ENCODE data around the gene ZNF491.
"Not testable (repeated sequence)": the region's sequence is repeated elsewhere in the genome, so short reads cannot be mapped to it uniquely, and the experiment has no call there.

The ZNF491 gene

DNA sequence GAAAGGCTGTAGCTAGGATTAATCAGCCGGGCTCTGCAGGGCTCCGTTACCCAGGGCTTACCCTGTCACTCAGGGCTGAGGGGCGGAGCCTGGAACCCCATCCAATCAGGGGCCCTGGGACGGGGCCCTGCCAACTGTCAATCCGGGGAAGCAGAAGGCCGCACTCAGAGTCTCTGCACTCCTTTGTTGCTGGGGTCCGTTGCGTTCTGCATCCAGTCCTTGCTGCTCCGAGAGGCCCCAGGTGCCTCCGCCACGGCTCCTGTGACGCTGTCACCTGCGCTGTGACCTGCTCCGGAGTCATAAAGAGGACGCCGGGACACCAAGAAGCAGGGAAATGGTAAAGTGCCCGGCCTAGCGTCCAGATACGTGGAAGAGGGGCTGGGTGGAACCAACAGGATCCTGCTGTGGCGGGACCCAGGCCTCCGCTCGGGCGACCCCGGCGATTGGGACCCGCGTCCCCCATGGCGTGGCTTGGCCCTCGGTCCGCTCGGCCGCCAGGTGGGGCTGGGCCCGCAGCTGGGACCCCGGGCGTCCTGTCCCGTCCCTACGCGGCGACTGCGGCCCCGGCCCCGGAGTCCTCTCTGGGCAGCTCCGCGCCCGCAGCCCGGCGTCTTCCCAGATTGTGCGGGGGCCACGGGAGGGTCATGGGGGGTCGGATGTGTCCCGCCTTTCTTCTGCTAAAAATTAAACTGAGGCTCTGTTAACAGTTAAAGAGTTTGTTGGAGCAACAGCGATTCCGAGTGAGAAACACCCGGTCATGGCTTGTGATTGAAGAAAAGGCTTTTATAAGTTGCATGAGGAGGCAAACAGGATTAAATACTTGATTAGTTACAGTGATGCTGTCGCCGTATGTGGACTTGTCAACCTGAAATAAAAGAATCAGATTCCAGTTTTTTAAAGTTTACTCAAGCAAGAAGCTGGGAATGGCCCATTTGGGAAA, at the start of gene ZNF491:
Gene ZNF491 (plus strand): TSS at position 133 of the 940 bp plus-strand sequence. CDS start 7,431 bp downstream, outside the sequence.
- DNase-seq: peak; percentile 83

DNA sequence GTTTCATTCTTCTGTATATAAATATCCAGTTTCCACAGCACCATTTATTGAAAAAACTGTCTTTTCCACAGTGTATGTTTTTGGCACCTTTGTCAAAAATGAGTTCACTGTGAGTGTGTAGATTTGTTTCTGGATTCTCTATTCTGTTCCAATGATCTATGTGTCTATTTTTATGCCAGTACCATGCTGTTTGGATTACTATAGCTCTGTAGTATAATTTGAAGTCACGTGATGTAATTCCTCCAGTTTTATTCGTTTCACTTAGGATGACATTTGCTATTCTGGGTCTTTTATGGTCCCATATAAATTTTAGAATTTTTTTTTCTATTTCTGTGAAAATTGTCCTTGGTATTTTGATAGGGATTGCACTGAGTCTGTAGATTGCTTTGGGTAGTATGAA, 48.6 kb upstream of the ZNF491 start:
- no peak for DNase-seq

DNA sequence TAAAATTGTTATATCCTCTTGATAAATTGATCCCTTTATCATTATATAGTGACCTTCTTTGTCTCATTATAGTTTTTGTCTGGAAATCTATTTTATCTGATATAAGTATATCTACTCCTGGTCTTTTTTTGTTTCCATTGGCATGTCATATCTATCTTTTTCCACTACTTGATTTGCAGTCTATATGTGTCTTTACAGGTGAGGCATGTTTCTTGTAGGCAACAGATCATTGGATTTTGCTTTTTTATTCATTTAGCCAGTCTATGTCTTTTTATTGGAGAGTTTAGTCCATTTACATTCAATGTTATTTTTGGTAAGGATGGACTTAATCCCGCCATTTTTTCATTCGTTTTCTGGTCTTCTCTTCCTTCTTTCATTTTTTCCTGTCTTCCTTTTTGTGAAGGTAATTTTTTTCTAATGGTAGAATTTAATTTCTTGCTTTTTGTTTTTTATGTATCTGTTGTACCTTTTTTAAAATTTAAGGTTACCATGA, 46.0 kb upstream of the ZNF491 start:
- no peak for DNase-seq

DNA sequence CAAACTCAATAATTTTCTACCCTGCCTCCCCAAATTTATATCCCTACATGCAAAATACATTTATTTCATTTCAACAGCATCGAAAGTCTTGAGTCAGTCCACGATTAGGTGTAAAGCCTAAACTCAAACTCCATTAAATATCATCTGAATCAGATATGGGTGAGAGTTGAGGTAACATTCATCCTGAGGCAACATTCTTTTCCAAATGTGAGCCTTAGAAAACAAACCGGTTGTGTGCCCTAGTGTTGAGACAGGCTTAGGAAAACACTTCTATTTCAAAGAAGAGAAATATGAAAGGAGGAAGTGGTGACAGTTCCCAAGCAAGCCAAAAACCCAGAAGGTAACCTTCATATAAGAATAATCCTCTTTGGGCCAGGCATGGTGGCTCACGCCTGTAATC, 43.7 kb upstream of the ZNF491 start:
- DNase-seq: no peak

DNA sequence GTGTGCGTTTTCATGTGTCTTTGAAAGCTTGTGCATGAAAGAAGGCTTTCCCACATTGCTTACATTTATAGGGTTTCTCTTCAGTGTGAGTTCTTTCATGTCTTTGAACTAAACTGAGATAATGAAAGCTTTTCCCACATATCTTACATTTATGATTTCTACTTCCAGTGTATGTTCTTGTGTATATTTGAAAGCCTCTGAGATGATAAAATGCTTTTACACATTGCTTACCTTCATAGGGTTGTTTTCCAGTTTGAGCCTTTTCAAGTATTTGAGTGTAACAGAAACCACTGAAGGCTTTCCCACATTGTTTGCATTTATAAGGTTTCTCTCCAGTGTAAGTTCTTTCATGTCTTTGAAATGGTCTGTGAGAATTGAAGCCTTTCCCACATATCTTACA, 41.4 kb upstream of the ZNF491 start:
- DNase-seq: no peak

DNA sequence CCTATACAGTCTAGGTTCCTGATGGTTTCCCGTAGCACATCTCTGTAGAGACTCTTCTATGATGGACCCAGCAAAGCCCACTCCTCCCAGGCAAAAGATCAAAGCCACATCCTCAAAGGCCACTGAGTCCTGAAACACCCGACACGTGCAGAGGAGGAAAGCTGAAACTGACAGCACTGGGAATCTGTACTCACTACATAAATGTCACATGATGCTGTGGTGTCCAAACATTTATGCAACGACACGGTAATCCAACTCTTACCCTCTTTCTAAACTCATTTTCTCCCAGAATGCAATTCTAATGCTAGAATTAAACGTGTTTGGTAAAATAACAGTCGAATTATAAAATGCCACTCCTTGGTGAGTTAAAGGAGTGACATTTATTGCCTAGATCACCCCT, 38.5 kb upstream of the ZNF491 start:
- no peak for DNase-seq

DNA sequence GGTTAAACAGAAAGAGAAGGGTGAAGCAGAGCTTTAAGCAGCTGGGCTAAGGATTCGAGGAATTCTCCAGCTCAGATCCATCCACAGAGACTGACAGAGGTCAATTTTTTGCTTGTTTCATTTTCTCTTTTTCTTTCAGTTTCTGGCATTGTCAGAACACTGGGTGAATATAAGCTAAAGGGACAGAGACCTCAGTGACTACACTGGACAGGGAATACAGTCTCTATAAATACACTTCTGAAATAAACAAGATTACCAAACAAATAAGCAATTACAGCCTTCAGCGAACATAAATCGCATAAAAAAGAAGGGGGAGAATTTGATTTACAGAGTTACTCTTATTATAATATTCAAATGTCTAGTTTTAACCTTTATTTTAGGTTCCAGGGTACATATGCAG, 35.2 kb upstream of the ZNF491 start:
- no peak for DNase-seq

DNA sequence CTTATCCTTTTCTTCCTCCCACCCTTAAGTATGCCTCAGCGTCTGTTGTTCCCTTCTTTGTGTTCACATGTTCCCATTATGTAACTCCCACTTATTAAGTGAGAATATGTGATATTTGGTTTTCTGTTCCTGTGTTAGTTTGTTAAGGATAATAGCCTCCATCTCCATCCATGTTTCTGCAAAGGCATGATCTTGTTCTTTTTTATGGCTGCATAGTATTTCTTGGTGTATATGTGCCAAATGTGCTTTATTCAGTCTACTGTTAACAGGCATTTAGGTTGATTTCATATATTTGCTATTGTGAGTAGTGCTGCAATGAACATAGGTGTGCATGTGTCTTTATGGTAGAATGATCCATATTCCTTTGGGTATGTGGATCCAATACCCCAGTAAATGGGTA, 34.7 kb upstream of the ZNF491 start:
- no peak for DNase-seq

DNA sequence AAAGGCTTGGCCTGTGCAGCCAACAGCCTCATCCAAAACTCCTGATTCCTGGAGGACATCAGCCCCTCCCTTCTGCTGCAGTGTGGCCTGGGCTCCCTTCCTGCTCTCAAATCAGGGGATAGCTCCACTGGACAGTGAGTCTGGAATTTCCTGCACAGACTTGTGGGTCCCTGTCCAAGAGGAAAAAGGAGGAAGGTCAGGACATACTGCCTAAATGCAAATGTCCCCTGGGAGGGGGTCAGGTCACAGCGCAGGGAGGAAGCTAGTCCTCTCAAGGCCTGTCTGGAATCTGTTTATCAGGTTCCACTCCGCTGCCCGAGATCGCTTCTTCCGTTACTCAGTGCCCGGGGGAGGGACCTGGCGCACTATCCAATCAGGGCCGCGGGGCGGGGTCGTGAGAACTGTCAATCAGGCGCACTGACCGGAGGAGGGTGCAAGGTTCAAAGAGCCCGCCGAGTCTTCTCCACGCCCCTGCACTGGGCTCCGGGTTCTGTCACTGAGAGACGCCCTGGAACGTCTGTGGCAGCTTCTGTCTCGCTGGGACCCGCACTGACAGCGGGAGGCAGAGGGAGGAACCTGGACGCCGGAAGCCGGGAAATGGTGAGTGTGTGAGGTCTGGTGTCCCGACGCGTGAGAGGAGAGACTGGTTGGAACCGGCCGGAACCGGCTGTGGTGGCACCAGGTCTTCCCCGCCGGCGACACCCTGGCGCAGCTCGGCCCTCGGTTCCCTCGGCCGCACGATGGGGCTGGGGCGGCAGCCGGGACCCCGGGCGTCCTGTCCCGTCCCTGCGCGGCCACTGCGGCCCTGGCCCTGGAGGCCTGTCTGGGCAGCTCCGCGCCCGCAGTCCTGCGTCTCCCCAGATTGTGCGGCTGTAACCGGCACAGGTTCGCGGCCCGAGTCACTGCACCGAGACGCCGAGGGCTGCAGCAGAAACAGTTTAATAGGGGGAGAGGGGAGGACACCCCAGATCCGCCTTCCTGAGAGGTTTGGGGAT, 31.4 kb upstream of the ZNF491 start, which contains the start of gene ZNF441:
Gene ZNF441 (plus strand): TSS at position 404 of the 995 bp plus-strand sequence. CDS start 194 bp downstream, at position 598.
- DNase-seq: peak; percentile 91

DNA sequence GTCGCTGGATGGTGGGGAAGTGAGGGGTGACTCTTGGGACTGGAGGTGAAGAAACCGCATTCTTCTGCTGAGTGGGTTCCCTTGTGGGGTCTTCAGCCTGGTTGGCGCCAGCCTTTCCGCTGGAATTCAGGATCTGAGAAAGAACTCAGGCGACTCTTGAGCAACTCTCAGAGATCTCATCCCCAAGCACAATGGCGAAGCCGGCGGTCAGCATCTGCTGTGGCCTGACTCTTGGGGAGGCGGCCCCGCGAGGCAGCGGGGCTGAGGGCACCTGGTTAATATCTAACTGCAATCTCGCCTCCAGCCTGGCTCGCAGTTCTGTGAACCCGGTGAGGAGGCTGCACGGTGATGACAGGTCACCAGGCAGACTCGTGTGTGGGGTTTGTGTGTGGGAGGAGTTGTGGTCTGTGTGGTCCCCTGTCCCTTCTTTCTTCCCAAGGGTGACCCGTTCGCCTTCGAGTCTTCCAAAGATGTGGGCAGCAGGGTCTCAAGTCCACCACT, 30.6 kb upstream of the ZNF491 start:
- no peak for DNase-seq

DNA sequence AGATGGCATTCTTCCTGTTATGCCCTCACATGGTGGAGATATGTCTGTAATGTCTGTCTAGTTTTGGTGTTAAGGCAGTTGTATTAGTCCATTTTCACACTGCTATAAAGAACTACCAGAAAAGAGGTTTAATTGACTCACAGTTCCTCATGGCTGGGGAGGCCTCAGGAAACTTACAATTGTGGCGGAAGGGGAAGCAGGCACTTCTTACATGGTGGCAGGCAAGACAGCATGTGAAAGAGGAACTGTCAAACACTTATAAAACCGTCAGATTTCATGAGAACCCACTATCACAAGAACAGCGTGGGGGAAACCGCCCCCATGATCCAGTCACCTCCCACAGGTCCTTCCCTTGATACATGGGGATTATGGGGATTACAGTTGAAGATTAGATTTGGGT, 28.3 kb upstream of the ZNF491 start:
- DNase-seq: no peak

DNA sequence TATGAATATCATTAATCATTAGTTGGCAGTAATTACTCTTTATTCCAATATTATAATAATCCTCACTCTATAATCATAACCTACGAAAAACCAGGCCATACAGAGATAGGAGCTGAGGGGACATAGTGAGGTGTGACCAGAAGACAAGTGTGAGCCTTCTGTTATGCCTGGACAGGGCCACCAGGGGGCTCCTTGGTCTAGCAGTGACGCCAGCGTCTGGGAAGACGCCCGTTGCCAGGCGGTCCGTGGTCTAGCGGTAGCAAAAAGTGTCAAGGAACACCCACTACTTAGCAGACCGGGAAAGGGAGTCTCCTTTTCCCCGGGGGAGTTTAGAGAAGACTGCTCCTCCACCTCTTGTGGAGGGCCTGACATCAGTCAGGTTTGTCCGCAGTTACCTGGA, 26.8 kb upstream of the ZNF491 start:
- DNase-seq: not testable (repeated sequence)

DNA sequence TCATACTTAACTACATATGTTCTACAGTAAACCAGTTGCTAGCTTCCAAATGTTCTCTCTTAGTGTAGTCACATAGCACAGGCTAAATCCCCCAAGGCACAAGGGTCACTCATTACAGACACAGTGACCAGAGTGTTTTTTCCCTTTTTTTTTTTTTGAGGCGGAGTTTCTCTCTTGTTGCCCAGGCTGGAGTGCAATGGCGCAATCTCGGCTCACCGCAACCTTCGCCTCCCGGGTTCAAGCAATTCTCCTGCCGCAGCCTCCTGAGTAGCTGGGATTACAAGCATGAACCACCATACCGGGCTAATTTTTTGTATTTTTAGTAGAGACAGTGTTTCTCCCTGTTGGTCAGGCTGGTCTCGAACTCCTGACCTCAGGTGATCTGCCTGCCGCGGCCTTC, 21.7 kb upstream of the ZNF491 start:
- DNase-seq: not testable (repeated sequence)

DNA sequence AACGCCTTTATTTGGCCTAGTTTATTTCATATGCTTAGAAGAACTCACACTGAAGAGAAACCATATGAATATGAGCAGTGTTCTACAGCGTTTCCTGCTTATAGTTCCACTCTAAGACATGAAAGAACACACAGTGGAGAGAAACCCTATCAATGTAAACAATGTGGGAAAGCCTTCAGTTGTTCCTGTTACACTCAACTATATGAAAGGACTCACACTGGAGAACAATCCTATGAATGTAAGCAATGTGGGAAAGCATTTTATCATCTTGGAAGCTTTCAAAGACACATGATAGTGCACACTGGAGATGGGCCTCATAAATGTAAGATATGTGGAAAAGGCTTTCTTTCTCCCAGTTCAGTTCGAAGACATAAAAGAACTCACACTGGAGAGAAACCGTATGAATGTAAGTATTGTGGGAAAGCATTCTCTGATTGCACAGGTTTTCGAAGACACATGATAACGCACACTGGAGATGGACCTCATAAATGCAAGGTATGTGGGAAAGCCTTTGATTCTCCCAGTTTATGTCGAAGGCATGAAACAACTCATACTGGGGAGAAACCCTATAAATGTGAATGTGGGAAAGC, 17.8 kb upstream of the ZNF491 start:
- DNase-seq: no peak

DNA sequence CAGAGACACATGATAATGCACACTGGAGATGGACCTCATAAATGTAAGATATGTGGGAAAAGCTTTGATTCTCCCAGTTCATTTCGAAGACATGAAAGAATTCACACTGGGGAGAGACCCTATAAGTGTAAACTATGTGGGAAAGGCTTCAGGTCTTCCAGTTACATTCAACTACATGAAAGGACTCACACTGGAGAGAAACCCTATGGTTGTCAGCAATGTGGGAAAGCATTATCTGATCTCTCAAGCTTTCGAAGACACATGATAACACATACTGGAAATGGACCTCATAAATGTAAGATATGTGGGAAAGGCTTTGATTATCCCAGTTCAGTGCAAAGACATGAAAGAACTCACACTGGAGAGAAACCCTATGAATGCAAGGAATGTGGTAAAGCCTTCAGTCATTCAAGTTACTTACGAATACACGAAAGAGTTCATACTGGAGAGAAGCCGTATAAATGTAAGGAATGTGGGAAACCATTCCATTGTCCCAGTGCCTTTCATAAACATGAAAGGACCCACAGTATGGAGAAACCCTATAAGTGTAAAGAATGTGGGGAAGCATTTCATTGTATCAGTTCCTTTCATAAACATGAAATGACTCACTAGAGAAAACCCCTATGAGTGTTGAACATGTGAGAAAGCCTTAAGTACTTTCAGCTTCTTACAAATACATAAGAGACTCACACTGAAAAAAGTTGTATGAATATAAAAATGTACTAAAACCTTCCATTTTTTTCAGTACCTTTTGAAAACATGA, 16.8 kb upstream of the ZNF491 start:
- DNase-seq: no peak

DNA sequence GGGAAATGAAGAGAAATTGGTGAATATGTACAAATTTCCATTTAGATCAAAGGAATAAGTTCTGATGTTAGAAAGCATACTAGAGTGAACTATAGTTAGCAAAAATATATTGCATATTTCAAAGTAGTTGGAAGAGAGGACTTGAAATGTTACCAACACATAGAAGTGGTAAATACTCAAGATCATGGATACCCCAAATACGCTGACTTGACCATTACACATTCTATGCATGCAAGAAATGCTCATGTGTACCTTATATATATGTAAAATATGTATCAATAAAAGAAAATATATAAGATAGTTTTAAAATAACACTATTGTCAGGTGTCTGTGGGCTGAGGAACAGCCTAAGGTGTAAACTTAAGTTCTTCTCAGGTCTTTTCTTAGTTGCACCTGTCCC, 14.6 kb upstream of the ZNF491 start:
- DNase-seq: no peak

DNA sequence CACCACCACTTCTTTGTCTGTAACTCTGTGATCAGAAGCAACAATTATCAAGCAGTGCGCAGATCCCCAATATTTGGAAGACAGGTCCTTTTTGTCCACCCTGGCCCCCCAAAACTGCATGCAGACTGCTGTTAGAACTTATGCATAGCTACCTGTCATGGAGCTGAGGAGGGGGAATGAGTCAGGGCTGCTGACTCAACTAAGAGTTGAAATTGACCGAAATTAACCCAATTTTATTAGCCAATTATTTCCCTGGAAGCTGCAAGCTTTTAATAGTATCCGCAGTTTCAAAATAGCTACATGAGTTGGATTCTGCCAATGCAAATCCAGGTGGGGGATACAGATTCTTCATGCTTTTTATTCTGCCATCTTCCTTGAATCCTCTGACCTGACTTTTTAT, 14.0 kb upstream of the ZNF491 start:
- no peak for DNase-seq

DNA sequence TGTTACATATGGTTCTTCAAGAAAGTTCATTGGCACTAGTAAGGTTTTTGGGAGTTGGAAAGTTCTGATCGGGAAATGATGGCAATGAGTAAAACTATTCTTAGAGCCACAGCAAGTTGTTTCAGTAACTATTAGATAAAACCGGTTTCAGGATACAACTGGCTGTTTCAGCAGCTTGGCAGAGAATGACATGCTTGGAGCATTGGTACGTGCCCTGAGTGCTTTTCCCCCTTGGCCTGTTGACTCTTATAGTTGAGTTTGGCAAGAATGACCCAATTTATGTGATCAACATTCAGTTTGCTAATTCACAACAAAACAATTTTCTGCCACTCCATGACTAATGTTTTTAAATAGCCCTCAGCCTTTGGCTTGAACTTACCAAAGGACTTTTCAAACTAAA, 10.8 kb upstream of the ZNF491 start:
- DNase-seq: no peak

DNA sequence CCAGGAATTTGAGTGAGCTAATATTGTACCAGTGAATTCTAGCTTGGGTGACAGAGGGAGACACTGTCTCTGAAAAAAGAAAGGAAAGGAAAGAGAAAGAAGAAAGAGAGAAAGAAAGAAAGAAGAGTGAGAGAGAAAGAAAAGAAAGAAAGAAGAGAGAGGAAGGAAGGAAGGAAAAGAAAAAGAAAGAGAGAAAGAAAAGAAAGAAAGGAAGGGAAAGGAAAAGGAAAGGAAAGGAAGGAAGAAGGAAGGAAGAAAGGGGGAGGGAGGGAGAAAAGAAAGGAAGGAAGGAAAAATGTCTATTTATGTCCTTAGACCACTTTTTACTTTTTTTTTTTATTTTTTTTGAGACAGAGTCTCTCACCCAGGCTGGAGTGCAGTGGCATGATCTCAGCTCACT, 5.4 kb upstream of the ZNF491 start:
- DNase-seq: no peak

DNA sequence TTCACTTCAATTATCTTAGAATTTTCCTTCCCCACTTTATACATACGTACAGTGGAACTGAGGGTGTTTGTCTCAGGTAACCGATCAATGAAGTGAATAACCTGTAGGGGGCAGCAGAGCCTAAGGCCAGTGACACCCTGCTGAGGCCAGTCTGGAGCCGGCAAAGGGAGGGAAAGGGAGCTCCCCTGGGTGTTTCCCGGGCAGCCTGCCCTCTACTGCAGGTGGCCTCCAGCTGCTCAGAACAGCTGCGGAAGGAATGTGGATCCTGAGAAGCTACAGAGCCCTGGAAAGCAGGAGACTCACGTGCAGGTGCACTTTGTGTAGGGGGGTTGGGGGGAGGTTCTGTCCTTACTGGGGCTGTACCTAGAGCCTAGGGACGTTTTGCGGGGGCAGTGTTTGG, 832 bp upstream of the ZNF491 start:
- peak; percentile 71 for DNase-seq

DNA sequence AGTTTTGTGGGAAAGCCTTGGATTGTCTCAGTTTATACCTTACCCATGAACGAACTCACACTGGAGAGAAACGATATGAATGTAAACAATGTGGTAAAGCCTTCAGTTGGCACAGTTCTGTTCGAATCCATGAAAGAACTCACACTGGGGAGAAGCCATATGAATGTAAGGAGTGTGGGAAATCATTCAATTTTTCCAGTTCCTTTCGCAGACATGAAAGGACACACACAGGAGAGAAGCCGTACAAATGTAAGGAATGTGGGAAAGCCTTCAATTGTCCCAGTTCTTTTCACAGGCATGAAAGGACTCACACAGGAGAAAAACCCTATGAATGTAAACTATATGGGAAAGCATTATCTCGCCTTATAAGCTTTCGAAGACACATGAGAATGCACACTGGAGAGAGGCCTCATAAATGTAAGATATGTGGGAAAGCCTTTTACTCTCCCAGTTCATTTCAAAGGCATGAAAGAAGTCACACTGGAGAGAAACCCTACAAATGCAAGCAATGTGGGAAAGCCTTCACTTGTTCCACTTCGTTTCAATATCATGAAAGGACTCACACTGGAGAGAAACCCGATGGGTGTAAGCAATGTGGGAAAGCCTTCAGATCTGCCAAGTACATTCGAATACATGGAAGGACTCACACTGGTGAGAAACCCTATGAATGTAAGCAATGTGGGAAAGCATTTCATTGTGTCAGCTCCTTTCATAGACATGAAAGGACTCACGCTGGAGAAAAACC, 8.2 kb downstream of the ZNF491 start:
- no peak for DNase-seq

Data from NCI-H1048 (cell line).